ENCODE results near the gene ISG20L2. TPM values are rescaled to one million over a fixed set of nuclear protein-coding genes. Genes with fewer than 3 reads are reported as not detected.

Gene ISG20L2
- total RNA-seq, 1 experiment from 2014 or later, result 41.7 TPM

GRCh38 chr1:156747742-156748669 lies 19.4 kb upstream of the ISG20L2 start:
- ChIA-PET POLR2A (interaction anchor here (1.0 to 1.5 kb wide), 3 partner anchors 19 to 59 kb away, joined by 3 to 7 read pairs (median 5); partner anchors contain the start of genes ISG20L2, METTL25B and PRCC), RAD21 (ENCODE audit: low non-redundant PET in 1 of 2, low total read pairs in 2 of 2, uncharacterized antibody in 2 of 2, unreplicated experiment in 2 of 2) (interaction anchor here in 1 of 2 experiments (1.0 kb wide), 1 partner anchor 20 kb away, joined by 3 read pairs; the partner anchor contains the start of genes ISG20L2 and METTL25B), CTCF (interaction anchor here (1.5 to 1.8 kb wide), 3 partner anchors 19 to 58 kb away, joined by 4 to 12 read pairs (median 5); partner anchors contain the start of gene PRCC)
- DNase-seq (ENCODE audit: low read depth, low spot score), result no peak
- Histone ChIP-seq H3K9ac (ENCODE audit: low read length) (peak overlapping the region; percentile 94), H3K4me3 (replicated peaks in 1 of 2; ENCODE audit: low read depth in 1 of 2, low read length in 2 of 2) (peak overlapping the region; percentile 67 to 97), H3K4me2 (ENCODE audit: low read length) (peak overlapping the region; percentile 97), H3K27ac (ENCODE audit: low read depth, low read length) (peak overlapping the region; percentile 99), H3K79me2 (ENCODE audit: insufficient read depth, low read length) (peaks cover 93% of the 10 kb centered on the region), H2AFZ (ENCODE audit: low read depth, low read length, poor library complexity, severe bottlenecking) (no peak overlapping the region), H3K9me3 (ENCODE audit: control insufficient read depth in 1 of 2, insufficient read depth in 1 of 2, low read depth in 1 of 2, low read length in 2 of 2) (no peaks in the 10 kb centered on the region), H3K9me2 (ENCODE audit: insufficient read depth) (no peaks in the 10 kb centered on the region), H4K20me1 (ENCODE audit: insufficient read depth) (no peaks in the 10 kb centered on the region), H3K36me3 (ENCODE audit: control insufficient read depth in 1 of 2, insufficient read depth in 2 of 2, low read length in 2 of 2) (peaks cover 10 to 21% of the 10 kb centered on the region in 2 experiments; a peak in 2 of 4 replicates), H3K27me3 (ENCODE audit: insufficient read depth, low read length) (no peaks in the 10 kb centered on the region), H3K4me1 (ENCODE audit: control insufficient read depth in 1 of 2, insufficient read depth in 2 of 2, low read length in 2 of 2) (peaks cover 29 to 62% of the 10 kb centered on the region in 2 experiments)
- intact Hi-C loops (cut with micrococcal nuclease), result loop anchor here (1.0 to 10.0 kb wide), 2 partner anchors 19 to 243 kb away; partner anchors contain the start of genes MEF2D and PRCC
- BruUV-seq (replicated peaks), result no TSS peak
- ATAC-seq, result no peak
- TF ChIP-seq ZFX (IDR thresholded peaks at IDR 0.05) (0 out of 2 replicates have a peak, but pooled peaks have one; percentile 42), EZH2phosphoT487 (IDR thresholded peaks at IDR 0.05; ENCODE audit: borderline replicate concordance) (no peak)

GRCh38 chr1:156746728-156747631 lies 18.4 kb upstream of the ISG20L2 start:
- ChIA-PET POLR2A (interaction anchor here (1.0 to 1.5 kb wide), 3 partner anchors 19 to 58 kb away, joined by 3 to 7 read pairs (median 5); partner anchors contain the start of genes ISG20L2, METTL25B and PRCC), RAD21 (ENCODE audit: low non-redundant PET in 1 of 2, low total read pairs in 2 of 2, uncharacterized antibody in 2 of 2, unreplicated experiment in 2 of 2) (interaction anchor here in 1 of 2 experiments (1.0 kb wide), 1 partner anchor 19 kb away, joined by 3 read pairs; the partner anchor contains the start of genes ISG20L2 and METTL25B), CTCF (interaction anchor here (0.7 to 1.8 kb wide), 5 partner anchors 18 to 57 kb away, joined by 3 to 12 read pairs (median 4); partner anchors contain the start of genes ISG20L2, METTL25B and PRCC)
- H4K20me1 ChIP-seq (ENCODE audit: insufficient read depth), result no peaks in the 10 kb centered on the region
- peaks cover 29 to 64% of the 10 kb centered on the region in 2 experiments for H3K4me1 ChIP-seq (ENCODE audit: control insufficient read depth in 1 of 2, insufficient read depth in 2 of 2, low read length in 2 of 2)
- no TSS peak for BruUV-seq (replicated peaks)
- DNase-seq (ENCODE audit: low read depth, low spot score), result peak; percentile 61
- TF ChIP-seq ZFX (IDR thresholded peaks at IDR 0.05) (peak; percentile 67), RAD21 (IDR thresholded peaks at IDR 0.05; ENCODE audit: low read depth) (no peak), POLR2AphosphoS5 (IDR thresholded peaks at IDR 0.05; ENCODE audit: low read depth, low read length) (peak; percentile 62), CBX3 (IDR thresholded peaks at IDR 0.05; ENCODE audit: low read depth) (no peak), ZNF274 (IDR thresholded peaks at IDR 0.05; ENCODE audit: low read depth, low read length) (no peak), CTCF (IDR thresholded peaks at IDR 0.05 in 2 of 3, conservative IDR thresholded peaks at IDR 0.05 in 1 of 3; ENCODE audit: borderline replicate concordance in 1 of 3, insufficient read depth in 1 of 3, low read depth in 2 of 3, low read length in 2 of 3) (peak in 2 of 3 experiments; percentile 39 to 41; a peak in 3 of 6 replicates), YY1 (IDR thresholded peaks at IDR 0.05; ENCODE audit: extremely low read depth, insufficient replicate concordance, low read depth, low read length) (peak; percentile 89), EZH2 (IDR thresholded peaks at IDR 0.05) (no peak)
- ATAC-seq, result peak; percentile 47
- H3K4me2 ChIP-seq (ENCODE audit: low read length), result peak overlapping the region; percentile 97
- peak overlapping the region; percentile 94 for H3K9ac ChIP-seq (ENCODE audit: low read length)
- H3K27ac ChIP-seq (ENCODE audit: low read depth, low read length), result peak overlapping the region; percentile 99
- H3K27me3 ChIP-seq (ENCODE audit: insufficient read depth, low read length), result no peaks in the 10 kb centered on the region
- H3K36me3 ChIP-seq (ENCODE audit: control insufficient read depth in 1 of 2, insufficient read depth in 2 of 2, low read length in 2 of 2), result peaks cover 16 to 21% of the 10 kb centered on the region in 2 experiments; a peak in 2 of 4 replicates
- H3K9me2 ChIP-seq (ENCODE audit: insufficient read depth), result no peaks in the 10 kb centered on the region
- H3K4me3 ChIP-seq (replicated peaks in 1 of 2; ENCODE audit: low read depth in 1 of 2, low read length in 2 of 2), result peak overlapping the region; percentile 67 to 97
- intact Hi-C loops (cut with micrococcal nuclease), result loop anchor here (1.0 to 10.0 kb wide), 2 partner anchors 20 to 242 kb away; partner anchors contain the start of genes MEF2D and PRCC
- H2AFZ ChIP-seq (ENCODE audit: low read depth, low read length, poor library complexity, severe bottlenecking), result no peak overlapping the region
- H3K9me3 ChIP-seq (ENCODE audit: control insufficient read depth in 1 of 2, insufficient read depth in 1 of 2, low read depth in 1 of 2, low read length in 2 of 2), result no peaks in the 10 kb centered on the region
- peaks cover 85% of the 10 kb centered on the region for H3K79me2 ChIP-seq (ENCODE audit: insufficient read depth, low read length)

Measured in HCT116 (cell line).